ENCODE measurements around the gene L2HGDH.
A peak's percentile ranks its signal among the peaks of the same experiment; 100 is the strongest.

GRCh38 chr14:50230701-50231474 lies 81.1 kb downstream of the L2HGDH start:
- peak in 1 of 4 donors; percentile 2 for TF ChIP-seq CTCF (IDR thresholded peaks at IDR 0.05)
- no peak for TF ChIP-seq POLR2A (IDR thresholded peaks at IDR 0.05)
